GM23248 (cell line): Measurements from ENCODE around the gene ARHGEF38.

Experiments used
- EZH2 ChIP-seq: fragments of 200-600 bp; sonication (generic); IDR thresholded peaks from 2 replicates; pipeline ENCODE4 v1.6.1; 2018; ENCODE audit warnings: antibody characterized with exemption, mild to moderate bottlenecking; ENCODE audit not compliant: insufficient read depth, poor library complexity, severe bottlenecking
- EZH2phosphoT487 ChIP-seq: fragments of 200-600 bp; sonication (generic); IDR thresholded peaks from 2 replicates; pipeline ENCODE4 v1.6.1; 2018; ENCODE audit warnings: antibody characterized with exemption, moderate library complexity, mild to moderate bottlenecking, low read depth; ENCODE audit not compliant: insufficient read depth

- TF ChIP-seq EZH2: no peak
- TF ChIP-seq EZH2phosphoT487: no peak
Measured at GRCh38 chr4:105527081-105527480, 25.3 kb upstream of the ARHGEF38 start.
